HepG2 (cell line): ENCODE data around the gene DRAP1. TPM values are rescaled to one million over a fixed set of nuclear protein-coding genes. Genes with fewer than 3 reads are reported as not detected.
A peak's percentile ranks its signal among the peaks of the same experiment; 100 is the strongest.

Experiments
- ARID2 ChIP-seq: sonication (generic); formaldehyde crosslinking; IDR thresholded peaks from 2 replicates; pipeline ENCODE4 v1.8.1; 2022; ENCODE audit warnings: mild to moderate bottlenecking, missing genetic modification reagents, borderline replicate concordance
- ASH2L ChIP-seq: fragments of 300-600, 200-600 bp; sonication (generic); IDR thresholded peaks from 2 replicates; pipeline ENCODE4 v1.7.0; 2017; ENCODE audit warnings: low read depth, mild to moderate bottlenecking, moderate library complexity, mixed read lengths, low read length; ENCODE audit not compliant: insufficient read length
- BRD4 ChIP-seq: sonication (generic); formaldehyde crosslinking; IDR thresholded peaks from 2 replicates; pipeline ENCODE4 v1.4.0; 2020; ENCODE audit warnings: missing genetic modification reagents
- CEBPZ ChIP-seq: IDR thresholded peaks from 2 replicates; pipeline ENCODE4 v1.6.1; 2012; ENCODE audit warnings: low read length, improper control_type of control experiment
- GFI1 ChIP-seq: sonication (generic); formaldehyde crosslinking; IDR thresholded peaks from 2 replicates; pipeline ENCODE4 v1.5.0; 2020; ENCODE audit warnings: missing genetic modification reagents, mild to moderate bottlenecking, borderline replicate concordance
- JUND ChIP-seq: sonication (generic); formaldehyde crosslinking; IDR thresholded peaks from 2 replicates; pipeline ENCODE4 v1.8.0; 2022; ENCODE audit warnings: mild to moderate bottlenecking, missing genetic modification reagents
- MIER2 ChIP-seq: IDR thresholded peaks from 2 replicates; pipeline ENCODE4 v1.6.1; 2016; ENCODE audit warnings: missing biosample characterization, missing genetic modification reagents
- POGZ ChIP-seq: sonication (generic); formaldehyde crosslinking; IDR thresholded peaks from 2 replicates; pipeline ENCODE4 v1.4.0; 2020; ENCODE audit warnings: mild to moderate bottlenecking, missing genetic modification reagents
- SAP130 ChIP-seq: IDR thresholded peaks from 2 replicates; pipeline ENCODE4 v1.6.1; 2016; ENCODE audit warnings: low read depth
- SCMH1 ChIP-seq: sonication (generic); formaldehyde crosslinking; IDR thresholded peaks from 2 replicates; pipeline ENCODE4 v1.9.0; 2021; ENCODE audit warnings: missing genetic modification reagents, mild to moderate bottlenecking, borderline replicate concordance
- SIN3B ChIP-seq: fragments of 150-350 bp; IDR thresholded peaks from 2 replicates; pipeline ENCODE4 v1.6.1; 2014; ENCODE audit warnings: low read length
- SMAD1 ChIP-seq: sonication (generic); formaldehyde crosslinking; IDR thresholded peaks from 2 replicates; pipeline ENCODE4 v1.4.0; 2020; ENCODE audit warnings: missing genetic modification reagents, low read depth, mild to moderate bottlenecking, borderline replicate concordance
- ZNF138 ChIP-seq: sonication (generic); formaldehyde crosslinking; IDR thresholded peaks from 2 replicates; pipeline ENCODE4 v1.5.0; 2020; ENCODE audit warnings: mild to moderate bottlenecking, low read depth, missing genetic modification reagents
- ZNF350 ChIP-seq: sonication (generic); formaldehyde crosslinking; IDR thresholded peaks from 2 replicates; pipeline ENCODE4 v1.4.0; 2020; ENCODE audit warnings: mild to moderate bottlenecking, low read depth, missing genetic modification reagents, borderline replicate concordance
- ZNF446 ChIP-seq: sonication (generic); formaldehyde crosslinking; IDR thresholded peaks from 2 replicates; pipeline ENCODE4 v1.5.0; 2020; ENCODE audit warnings: mild to moderate bottlenecking, missing genetic modification reagents
- ZNF543 ChIP-seq: sonication (generic); formaldehyde crosslinking; IDR thresholded peaks from 2 replicates; pipeline ENCODE4 v1.4.0; 2020; ENCODE audit warnings: mild to moderate bottlenecking, missing genetic modification reagents
- ZNF563 ChIP-seq: sonication (generic); formaldehyde crosslinking; IDR thresholded peaks from 2 replicates; pipeline ENCODE4 v1.8.0; 2022; ENCODE audit warnings: mild to moderate bottlenecking, moderate library complexity, missing genetic modification reagents
- ZNF597 ChIP-seq: sonication (generic); formaldehyde crosslinking; IDR thresholded peaks from 2 replicates; pipeline ENCODE4 v1.5.0; 2020; ENCODE audit warnings: missing genetic modification reagents
- ZNF670 ChIP-seq: sonication (generic); formaldehyde crosslinking; IDR thresholded peaks from 2 replicates; pipeline ENCODE4 v1.8.0; 2022; ENCODE audit warnings: mild to moderate bottlenecking, missing genetic modification reagents, borderline replicate concordance
- ZSCAN20 ChIP-seq: sonication (generic); formaldehyde crosslinking; IDR thresholded peaks from 2 replicates; pipeline ENCODE4 v1.4.0; 2020; ENCODE audit warnings: missing genetic modification reagents, mild to moderate bottlenecking, borderline replicate concordance
- ZSCAN22 ChIP-seq: sonication (generic); formaldehyde crosslinking; IDR thresholded peaks from 2 replicates; pipeline ENCODE4 v1.4.0; 2020; ENCODE audit warnings: mild to moderate bottlenecking, missing genetic modification reagents
- polyA plus RNA-seq, 8 experiments: library from polyadenylated mRNA; depleted of rRNA in 3 of 8; stranded (reverse) in 7 of 8; unstranded in 1 of 8; fragments of >200 nt; fragmentation: Illumina TruSeq in 4 of 8; extraction: Trizol in 4 of 8; gene quantifications; 2 replicates each; pipeline versions ENCODE4 v1.2.1 to v1.2.3, GENCODE V29; 2011 to 2016; ENCODE audit warnings: low read depth in 4 of 8, missing spikeins in 1 of 8, mixed read lengths in 1 of 8; ENCODE audit not compliant: insufficient read depth in 1 of 8
- total RNA-seq, 5 experiments: library from RNA; depleted of rRNA; stranded (reverse); fragments of >200 nt; fragmentation: Illumina TruSeq; extraction: Trizol; gene quantifications; 2 replicates each; pipeline ENCODE4 v1.2.3, GENCODE V29; 2016; ENCODE audit warnings: low read depth in 1 of 5
- TF ChIP-seq, protein P1 (sequence below): sonication (generic); formaldehyde crosslinking; IDR thresholded peaks from 2 replicates; pipeline ENCODE4 v1.9.0; 2021; ENCODE audit warnings: missing genetic modification reagents, borderline replicate concordance

The DRAP1 gene
- total and polyA plus RNA-seq, 2 of the 13 experiments (the other 11 are each of a cell fraction or from before 2014, with no cell fraction given) = 46.8 to 52.3 TPM

GRCh38 chr11:65890324-65891218, 28.7 kb upstream of the DRAP1 start, which contains the start of gene CCDC85B (continued):
- TF ChIP-seq, protein P1, sequence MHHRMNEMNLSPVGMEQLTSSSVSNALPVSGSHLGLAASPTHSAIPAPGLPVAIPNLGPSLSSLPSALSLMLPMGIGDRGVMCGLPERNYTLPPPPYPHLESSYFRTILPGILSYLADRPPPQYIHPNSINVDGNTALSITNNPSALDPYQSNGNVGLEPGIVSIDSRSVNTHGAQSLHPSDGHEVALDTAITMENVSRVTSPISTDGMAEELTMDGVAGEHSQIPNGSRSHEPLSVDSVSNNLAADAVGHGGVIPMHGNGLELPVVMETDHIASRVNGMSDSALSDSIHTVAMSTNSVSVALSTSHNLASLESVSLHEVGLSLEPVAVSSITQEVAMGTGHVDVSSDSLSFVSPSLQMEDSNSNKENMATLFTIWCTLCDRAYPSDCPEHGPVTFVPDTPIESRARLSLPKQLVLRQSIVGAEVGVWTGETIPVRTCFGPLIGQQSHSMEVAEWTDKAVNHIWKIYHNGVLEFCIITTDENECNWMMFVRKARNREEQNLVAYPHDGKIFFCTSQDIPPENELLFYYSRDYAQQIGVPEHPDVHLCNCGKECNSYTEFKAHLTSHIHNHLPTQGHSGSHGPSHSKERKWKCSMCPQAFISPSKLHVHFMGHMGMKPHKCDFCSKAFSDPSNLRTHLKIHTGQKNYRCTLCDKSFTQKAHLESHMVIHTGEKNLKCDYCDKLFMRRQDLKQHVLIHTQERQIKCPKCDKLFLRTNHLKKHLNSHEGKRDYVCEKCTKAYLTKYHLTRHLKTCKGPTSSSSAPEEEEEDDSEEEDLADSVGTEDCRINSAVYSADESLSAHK (CRISPR knock-in tag) = 0 out of 2 replicates have a peak, but pooled peaks have one; percentile 62
- TF ChIP-seq SAP130 (CRISPR knock-in tag) (peak; percentile 87), ZSCAN22 (CRISPR knock-in tag) (no peak), SIN3B (no peak), ZNF138 (CRISPR knock-in tag) (peak; percentile 80; the same call in 1 of the 2 replicates), SMAD1 (CRISPR knock-in tag) (peak; percentile 68; the same call in 1 of the 2 replicates), ASH2L (peak; percentile 58), ZSCAN20 (peak; percentile 85; the same call in 1 of the 2 replicates), ZNF543 (CRISPR knock-in tag) (no peak), ZNF670 (CRISPR knock-in tag) (no peak), BRD4 (CRISPR knock-in tag) (no peak), POGZ (no peak), SCMH1 (no peak), GFI1 (no peak), JUND (CRISPR knock-in tag) (peak; percentile 61; the same call in 1 of the 2 replicates), ARID2 (CRISPR knock-in tag) (peak; percentile 81; the same call in 1 of the 2 replicates), CEBPZ (no peak), ZNF446 (CRISPR knock-in tag) (peak; percentile 81), ZNF350 (CRISPR knock-in tag) (no peak), ZNF597 (no peak), ZNF563 (peak; percentile 96), MIER2 (CRISPR knock-in tag) (no peak)
